ENCODE results near the gene LY6G6F. TPM values are rescaled to one million over a fixed set of nuclear protein-coding genes. Genes with fewer than 3 reads are reported as not detected.

Gene LY6G6F
- total and polyA plus RNA-seq, 2 of the 13 experiments (the other 11 are each of a cell fraction or from before 2014, with no cell fraction given): not detected

DNA sequence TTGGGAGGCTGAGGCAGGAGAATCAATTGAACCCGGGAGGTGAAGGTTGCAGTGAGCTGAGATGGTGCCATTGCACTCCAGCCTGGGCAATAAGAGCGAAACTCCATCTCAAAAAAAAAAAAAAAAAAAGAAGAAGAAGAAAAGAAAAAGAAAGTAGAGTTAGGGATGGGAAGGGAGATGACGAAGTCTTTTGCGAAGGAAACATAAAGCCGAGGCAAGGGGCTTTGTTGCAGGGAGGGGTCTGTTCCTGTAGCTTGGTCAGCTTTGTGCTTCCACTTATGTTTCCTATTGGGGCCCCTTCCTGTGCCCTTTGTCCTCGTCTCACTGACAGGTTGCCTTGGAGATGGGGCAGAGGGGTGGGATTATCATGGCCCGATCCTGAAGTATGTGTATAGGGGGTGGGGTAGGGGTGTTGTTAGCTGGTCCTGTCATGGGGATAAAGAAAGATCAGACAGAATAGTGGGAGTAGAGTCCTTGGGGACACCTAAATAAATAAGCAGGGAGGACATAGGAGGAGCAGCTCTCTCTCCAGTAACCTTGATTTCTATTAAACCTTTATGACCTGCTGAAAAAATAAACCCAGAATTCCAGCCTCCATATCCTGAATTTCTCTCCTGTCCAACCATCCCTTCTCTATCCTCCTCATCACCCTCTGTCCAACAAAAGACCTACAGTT, 30.8 kb downstream of the LY6G6F start (continued):
- no peak for TF ChIP-seq HNRNPLL (IDR thresholded peaks at IDR 0.05; ENCODE audit: low read depth, low read length, poor library complexity, severe bottlenecking)
- peak; percentile 79 for TF ChIP-seq MEIS2 (CRISPR knock-in tag; IDR thresholded peaks at IDR 0.05)
- no peak for TF ChIP-seq NFATC3 (CRISPR knock-in tag; IDR thresholded peaks at IDR 0.05)
- 0 out of 2 replicates have a peak, but pooled peaks have one; percentile 53 for TF ChIP-seq NAIF1 (CRISPR knock-in tag; IDR thresholded peaks at IDR 0.05; ENCODE audit: borderline replicate concordance)
- no peak for TF ChIP-seq KDM2A (CRISPR knock-in tag; IDR thresholded peaks at IDR 0.05; ENCODE audit: borderline replicate concordance, low read depth)
- TF ChIP-seq RXRB (CRISPR knock-in tag; IDR thresholded peaks at IDR 0.05; ENCODE audit: borderline replicate concordance): peak; percentile 96
- TF ChIP-seq NR2F1 (CRISPR knock-in tag; IDR thresholded peaks at IDR 0.05): 0 out of 4 replicates have a peak, but pooled peaks of 1 of the 2 experiments have one; percentile 14
- TF ChIP-seq, protein P1, sequence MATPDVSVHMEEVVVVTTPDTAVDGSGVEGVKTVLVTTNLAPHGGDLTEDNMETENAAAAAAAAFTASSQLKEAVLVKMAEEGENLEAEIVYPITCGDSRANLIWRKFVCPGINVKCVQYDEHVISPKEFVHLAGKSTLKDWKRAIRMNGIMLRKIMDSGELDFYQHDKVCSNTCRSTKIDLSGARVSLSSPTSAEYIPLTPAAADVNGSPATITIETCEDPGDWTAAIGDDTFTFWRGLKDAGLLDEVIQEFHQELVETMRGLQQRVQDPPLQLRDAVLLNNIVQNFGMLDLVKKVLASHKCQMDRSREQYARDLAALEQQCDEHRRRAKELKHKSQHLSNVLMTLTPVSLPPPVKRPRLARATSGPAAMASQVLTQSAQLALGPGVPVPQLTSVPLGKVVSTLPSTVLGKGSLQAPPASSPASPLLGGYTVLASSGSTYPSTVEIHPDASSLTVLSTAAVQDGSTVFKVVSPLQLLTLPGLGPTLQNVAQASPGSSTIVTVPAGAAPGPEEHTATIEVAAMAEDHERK (CRISPR knock-in tag; IDR thresholded peaks at IDR 0.05; ENCODE audit: low read depth): no peak
- TF ChIP-seq, protein P2, sequence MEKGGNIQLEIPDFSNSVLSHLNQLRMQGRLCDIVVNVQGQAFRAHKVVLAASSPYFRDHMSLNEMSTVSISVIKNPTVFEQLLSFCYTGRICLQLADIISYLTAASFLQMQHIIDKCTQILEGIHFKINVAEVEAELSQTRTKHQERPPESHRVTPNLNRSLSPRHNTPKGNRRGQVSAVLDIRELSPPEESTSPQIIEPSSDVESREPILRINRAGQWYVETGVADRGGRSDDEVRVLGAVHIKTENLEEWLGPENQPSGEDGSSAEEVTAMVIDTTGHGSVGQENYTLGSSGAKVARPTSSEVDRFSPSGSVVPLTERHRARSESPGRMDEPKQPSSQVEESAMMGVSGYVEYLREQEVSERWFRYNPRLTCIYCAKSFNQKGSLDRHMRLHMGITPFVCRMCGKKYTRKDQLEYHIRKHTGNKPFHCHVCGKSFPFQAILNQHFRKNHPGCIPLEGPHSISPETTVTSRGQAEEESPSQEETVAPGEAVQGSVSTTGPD (CRISPR knock-in tag; IDR thresholded peaks at IDR 0.05): no peak
- TF ChIP-seq, protein P3, sequence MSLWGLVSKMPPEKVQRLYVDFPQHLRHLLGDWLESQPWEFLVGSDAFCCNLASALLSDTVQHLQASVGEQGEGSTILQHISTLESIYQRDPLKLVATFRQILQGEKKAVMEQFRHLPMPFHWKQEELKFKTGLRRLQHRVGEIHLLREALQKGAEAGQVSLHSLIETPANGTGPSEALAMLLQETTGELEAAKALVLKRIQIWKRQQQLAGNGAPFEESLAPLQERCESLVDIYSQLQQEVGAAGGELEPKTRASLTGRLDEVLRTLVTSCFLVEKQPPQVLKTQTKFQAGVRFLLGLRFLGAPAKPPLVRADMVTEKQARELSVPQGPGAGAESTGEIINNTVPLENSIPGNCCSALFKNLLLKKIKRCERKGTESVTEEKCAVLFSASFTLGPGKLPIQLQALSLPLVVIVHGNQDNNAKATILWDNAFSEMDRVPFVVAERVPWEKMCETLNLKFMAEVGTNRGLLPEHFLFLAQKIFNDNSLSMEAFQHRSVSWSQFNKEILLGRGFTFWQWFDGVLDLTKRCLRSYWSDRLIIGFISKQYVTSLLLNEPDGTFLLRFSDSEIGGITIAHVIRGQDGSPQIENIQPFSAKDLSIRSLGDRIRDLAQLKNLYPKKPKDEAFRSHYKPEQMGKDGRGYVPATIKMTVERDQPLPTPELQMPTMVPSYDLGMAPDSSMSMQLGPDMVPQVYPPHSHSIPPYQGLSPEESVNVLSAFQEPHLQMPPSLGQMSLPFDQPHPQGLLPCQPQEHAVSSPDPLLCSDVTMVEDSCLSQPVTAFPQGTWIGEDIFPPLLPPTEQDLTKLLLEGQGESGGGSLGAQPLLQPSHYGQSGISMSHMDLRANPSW (CRISPR knock-in tag; IDR thresholded peaks at IDR 0.05; ENCODE audit: borderline replicate concordance): no peak
- TF ChIP-seq TP53 (CRISPR knock-in tag; conservative IDR thresholded peaks at IDR 0.05): no peak
- peak; percentile 38; the same call in 1 of the 2 replicates for TF ChIP-seq TFAP4 (IDR thresholded peaks at IDR 0.05; ENCODE audit: borderline replicate concordance, low read depth)
- TF ChIP-seq FIP1L1 (IDR thresholded peaks at IDR 0.05; ENCODE audit: borderline replicate concordance, insufficient read depth, low read depth, low read length): no peak
- TF ChIP-seq ZMYM4 (CRISPR knock-in tag; IDR thresholded peaks at IDR 0.05): no peak; the same call in 1 of the 2 replicates
- no peak for TF ChIP-seq ZNF652 (CRISPR knock-in tag; IDR thresholded peaks at IDR 0.05; ENCODE audit: borderline replicate concordance, low read depth)
- TF ChIP-seq, protein P4, sequence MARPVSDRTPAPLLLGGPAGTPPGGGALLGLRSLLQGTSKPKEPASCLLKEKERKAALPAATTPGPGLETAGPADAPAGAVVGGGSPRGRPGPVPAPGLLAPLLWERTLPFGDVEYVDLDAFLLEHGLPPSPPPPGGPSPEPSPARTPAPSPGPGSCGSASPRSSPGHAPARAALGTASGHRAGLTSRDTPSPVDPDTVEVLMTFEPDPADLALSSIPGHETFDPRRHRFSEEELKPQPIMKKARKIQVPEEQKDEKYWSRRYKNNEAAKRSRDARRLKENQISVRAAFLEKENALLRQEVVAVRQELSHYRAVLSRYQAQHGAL (CRISPR knock-in tag; IDR thresholded peaks at IDR 0.05; ENCODE audit: not compliant biosample characterization): no peak
- no peak for TF ChIP-seq CBX1 (IDR thresholded peaks at IDR 0.05; ENCODE audit: low read depth)
- no peak for TF ChIP-seq SNAPC2 (CRISPR knock-in tag; IDR thresholded peaks at IDR 0.05)
- no peak for TF ChIP-seq ZNF354B (CRISPR knock-in tag; IDR thresholded peaks at IDR 0.05)
- TF ChIP-seq ZFP36L1 (CRISPR knock-in tag; IDR thresholded peaks at IDR 0.05): no peak
- no peak for TF ChIP-seq NCOA1 (CRISPR knock-in tag; IDR thresholded peaks at IDR 0.05)
- TF ChIP-seq ZMAT5 (CRISPR knock-in tag; IDR thresholded peaks at IDR 0.05; ENCODE audit: borderline replicate concordance, low read depth): no peak
